Suppressor macrophage treated with lipopolysaccharide for 4 hours (primary cell): ENCODE results near the gene WDR37.
A peak's percentile ranks its signal among the peaks of the same experiment; 100 is the strongest.

Source experiments
- DNase-seq: peaks from one replicate; pipeline ENCODE4 v3.0.0-alpha.2; 2020

Gene WDR37

DNA sequence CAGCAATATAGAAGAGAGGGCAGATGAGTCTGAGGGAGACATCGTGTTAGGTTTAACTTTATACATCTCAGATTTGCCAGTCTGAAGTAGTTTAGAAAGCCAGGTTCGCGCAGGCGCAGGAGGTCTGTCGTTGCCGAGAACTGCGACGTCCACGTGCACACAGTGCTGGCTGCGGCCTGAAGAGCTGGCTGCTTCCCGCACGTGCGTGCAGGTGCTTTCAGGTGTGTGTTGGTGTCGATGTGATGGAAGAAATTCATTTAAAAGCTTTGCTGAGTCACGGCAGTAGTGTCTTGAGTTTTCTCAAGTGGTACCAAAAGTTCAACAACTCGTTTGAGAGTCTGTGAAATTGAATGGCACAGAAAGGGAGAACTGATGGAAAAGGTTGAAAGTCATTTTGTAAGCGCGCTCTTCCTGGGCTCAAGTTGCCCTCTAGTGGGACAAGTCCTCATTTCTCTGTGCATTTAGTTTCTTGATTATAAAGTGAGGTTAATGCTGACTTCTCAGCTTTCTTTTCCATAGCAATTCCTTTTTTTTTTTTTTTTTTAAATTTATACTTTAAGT lies 18.6 kb downstream of the WDR37 start:
- no peak for DNase-seq

DNA sequence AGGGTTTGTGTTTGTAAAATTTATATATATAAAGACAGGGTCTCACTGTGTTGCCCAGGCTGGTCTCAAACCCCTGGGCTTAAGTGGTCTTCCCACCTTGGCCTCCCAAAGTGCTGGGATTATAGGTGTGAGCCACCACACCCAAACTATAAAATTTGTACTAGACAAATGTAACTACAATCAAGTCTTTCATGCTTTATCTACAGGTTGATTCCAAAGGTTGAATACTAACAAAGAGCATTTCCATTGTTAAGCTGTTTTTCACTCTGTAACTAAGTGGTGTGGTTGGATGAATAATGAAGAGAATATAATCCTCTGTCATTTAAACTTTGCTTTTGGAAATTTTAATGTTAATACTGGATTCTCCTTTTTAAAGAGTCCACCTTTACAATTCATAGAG lies 22.5 kb downstream of the WDR37 start:
- no peak for DNase-seq

GRCh38 chr10:1083581-1083980 lies 27.4 kb downstream of the WDR37 start:
- DNase-seq = no peak

GRCh38 chr10:1084011-1084950 lies 28.1 kb downstream of the WDR37 start:
- no peak for DNase-seq

GRCh38 chr10:1085258-1085657 lies 29.1 kb downstream of the WDR37 start:
- no peak for DNase-seq

DNA sequence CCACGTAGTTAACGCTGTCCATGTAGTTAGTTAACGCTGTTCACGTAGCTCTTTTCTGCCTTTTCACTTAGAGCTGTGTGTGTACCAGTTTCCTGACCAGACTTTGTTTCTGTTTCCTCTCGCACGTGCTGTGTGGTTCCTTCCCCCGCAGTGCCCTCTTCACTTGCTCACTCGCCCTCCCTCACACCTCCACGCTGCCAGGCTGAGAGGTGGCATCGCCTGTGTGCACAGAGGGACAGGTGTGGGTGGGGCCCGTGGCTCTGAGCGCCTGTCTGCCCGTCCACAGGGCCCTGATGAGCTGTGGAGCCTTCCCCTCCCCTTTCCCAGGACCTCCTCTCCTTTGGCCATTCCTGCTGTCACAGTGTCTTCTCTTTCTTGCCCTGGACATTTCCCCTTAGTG lies 30.6 kb downstream of the WDR37 start:
- DNase-seq = no peak

DNA sequence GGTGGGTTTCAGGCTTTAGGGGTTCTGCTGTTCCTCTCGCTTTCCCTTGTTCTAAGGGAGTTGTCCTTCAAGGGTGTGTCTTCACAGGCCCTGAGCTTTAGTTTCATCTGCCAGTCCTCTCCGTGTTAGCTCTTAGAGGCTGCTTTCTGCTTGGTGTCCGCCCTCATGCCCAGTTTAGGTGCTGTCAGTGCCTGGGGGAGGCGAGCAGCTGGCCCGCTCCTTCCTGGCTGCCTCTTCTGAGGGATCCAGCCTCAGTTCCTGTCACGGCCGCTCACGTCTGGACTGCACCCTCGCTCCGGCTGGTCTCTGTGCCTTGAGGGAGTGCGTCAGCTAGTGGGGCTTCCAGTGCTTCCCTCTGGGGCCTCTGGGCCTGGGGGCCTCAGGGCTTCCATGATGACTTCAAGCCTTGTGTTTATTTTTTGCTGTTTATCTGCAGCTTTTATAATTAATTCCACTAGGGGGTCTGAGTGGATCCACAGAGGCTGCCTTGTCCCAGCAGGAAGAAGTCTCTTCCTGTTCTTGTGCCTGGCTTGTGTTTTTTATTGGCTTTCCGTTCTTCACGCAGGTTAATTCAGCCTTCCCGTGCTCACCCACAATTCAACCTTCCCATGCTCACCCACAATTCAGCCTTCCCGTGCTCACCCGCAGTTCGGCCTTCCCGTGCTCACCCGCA lies 33.0 kb downstream of the WDR37 start:
- DNase-seq = no peak

GRCh38 chr10:1090696-1091095 lies 34.5 kb downstream of the WDR37 start:
- DNase-seq = no peak

GRCh38 chr10:1093696-1094095 lies 37.5 kb downstream of the WDR37 start:
- no peak for DNase-seq

GRCh38 chr10:1094112-1095057 lies 38.2 kb downstream of the WDR37 start:
- DNase-seq = no peak

DNA sequence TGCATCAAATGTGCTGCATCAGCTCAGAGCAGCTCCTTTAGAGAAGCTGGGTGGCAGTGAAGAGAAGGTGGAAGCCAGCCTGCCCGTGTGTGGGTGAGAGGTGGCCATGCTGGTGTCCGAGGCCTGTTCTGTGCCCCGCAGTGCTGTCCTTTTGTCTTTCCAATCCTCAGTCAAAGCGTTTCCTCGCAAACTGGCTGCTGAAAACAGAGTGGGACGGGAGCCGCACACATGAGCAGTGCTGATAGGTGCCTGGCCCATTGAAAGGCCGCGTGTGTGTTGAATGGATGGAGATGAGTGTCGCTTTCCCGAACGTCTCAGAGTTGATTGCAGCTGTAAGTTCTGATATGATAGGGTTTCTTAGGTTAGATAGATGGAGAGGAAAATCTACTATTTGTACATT lies 39.3 kb downstream of the WDR37 start:
- DNase-seq = no peak

DNA sequence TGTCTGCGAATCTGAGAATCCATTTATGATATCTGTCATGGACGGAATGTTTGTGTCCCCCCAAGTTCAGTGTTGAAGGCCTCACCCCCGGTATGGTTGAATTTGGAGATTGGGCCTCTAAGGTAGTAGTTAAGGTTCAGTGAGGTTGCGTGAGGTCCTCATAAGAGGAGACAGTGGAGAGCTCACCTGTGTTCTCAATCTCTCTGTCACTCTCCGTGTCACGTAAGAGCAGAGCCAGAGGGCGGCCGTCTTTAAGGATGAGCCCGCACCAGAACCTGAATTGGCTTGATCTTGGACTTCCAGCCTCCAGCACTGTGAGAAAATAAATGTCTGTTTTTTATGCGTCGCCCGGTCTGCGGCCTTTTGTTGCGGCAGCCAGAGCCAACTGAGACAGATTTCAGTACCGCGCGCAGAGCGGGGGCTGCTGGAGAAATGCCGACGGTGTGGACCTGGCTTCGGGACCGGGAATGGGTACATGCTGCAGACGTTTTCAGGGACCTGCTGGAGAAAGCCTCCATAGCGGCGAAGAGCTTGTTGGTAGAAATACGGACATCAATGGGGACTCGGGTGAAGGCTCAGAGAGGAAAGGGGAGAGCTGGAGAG lies 40.2 kb downstream of the WDR37 start:
- DNase-seq = no peak

- no peak for DNase-seq
Measured at GRCh38 chr10:1097436-1097835, 41.3 kb downstream of the WDR37 start.

DNA sequence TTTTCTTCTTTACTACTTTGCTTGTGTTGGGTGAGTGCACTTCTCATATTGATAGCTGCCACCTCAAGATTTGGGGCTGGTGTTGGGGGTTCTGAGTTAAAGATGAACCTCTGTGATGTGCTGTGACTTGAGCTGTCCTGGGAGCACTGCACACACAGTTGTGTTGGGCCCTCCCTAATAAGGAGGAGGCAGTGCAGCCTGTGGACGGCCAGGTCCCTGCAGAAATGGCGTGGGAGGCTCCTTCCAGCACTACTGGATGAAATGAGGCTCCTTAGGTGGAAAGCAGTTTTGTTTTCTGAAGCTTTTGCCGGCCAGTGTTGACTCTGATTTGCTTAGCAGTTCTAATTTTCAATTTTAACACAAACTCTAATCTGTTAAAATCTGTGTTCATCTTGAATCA lies 44.0 kb downstream of the WDR37 start:
- DNase-seq = no peak

- no peak for DNase-seq
Measured at GRCh38 chr10:1100691-1101368, 44.6 kb downstream of the WDR37 start.

DNA sequence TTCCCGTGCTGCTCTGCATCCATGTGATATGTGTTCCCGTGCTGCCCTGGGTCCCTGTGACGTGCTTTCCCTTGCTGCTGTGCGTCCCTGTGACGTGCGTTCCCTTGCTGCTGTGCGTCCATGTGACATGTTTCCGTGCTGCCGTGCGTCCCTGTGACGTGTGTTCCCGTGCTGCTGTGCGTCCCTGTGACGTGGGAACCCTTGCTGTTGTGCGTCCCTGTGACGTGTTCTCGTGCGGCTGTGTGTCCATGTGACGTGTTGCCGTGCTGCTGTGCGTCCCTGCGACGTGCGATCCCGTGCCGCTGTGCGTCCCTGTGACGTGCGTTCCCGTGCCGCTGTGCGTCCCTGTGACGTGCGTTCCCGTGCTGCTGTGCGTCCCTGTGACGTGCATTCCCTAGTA lies 45.8 kb downstream of the WDR37 start:
- DNase-seq = no peak

DNA sequence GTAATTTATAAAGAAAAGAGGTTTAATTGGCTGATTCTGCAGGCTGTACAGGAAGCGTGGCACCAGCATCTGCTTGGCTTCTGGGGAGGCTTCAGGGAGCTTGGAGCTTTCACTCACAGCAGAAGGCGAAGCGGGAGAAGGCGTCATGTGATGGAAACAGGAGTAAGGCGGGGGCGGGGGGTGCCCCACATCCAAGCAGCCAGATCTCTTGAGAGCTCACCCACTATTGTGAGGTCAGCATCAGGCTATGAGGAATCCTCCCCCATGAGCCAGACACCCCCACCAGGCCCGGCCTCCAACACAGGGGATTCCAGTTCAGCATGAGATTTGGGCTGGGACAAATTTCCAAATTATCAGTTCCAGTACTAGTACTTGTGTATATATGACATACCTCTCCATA lies 46.2 kb downstream of the WDR37 start:
- peak; percentile 23 for DNase-seq

DNA sequence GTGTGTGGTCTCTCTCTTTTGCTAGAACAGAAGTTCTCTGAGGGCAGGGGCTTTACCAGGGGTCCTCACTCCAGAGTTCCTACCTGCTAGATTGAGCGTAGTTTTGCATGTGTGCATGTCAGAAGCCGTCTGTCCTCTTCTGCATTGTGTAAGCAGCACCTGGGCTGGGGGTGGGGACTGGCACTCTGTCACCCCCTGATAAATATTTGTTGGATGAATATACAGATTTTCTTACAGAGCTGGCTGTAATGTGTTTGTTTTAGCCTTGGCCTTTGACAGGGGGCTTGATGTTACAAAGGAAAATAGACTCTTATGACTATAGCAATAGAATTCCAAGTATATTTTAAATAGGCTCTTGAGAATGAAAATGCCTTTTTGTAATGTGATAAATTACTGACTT lies 46.6 kb downstream of the WDR37 start:
- DNase-seq = no peak

- DNase-seq = no peak
Measured at GRCh38 chr10:1103551-1103950, 47.4 kb downstream of the WDR37 start.

DNA sequence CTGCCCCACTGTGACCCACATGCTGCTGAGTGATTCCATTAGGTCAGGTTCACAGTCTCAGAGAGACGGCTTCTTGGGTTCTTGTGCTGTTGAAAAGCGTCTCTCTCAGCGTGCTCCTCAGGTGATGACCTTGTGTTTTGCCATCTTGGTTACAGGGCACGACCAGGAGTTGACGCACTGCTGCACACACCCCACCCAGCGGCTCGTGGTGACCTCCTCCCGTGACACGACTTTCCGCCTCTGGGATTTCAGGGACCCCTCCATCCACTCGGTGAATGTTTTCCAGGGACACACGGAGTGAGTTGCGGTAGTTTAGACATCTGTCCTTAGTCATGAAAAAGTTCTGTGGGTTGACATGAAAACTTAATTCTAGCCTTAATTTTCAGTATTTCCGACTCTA lies 48.8 kb downstream of the WDR37 start:
- DNase-seq = no peak

GRCh38 chr10:1107004-1107403 lies 50.8 kb downstream of the WDR37 start:
- DNase-seq = no peak

DNA sequence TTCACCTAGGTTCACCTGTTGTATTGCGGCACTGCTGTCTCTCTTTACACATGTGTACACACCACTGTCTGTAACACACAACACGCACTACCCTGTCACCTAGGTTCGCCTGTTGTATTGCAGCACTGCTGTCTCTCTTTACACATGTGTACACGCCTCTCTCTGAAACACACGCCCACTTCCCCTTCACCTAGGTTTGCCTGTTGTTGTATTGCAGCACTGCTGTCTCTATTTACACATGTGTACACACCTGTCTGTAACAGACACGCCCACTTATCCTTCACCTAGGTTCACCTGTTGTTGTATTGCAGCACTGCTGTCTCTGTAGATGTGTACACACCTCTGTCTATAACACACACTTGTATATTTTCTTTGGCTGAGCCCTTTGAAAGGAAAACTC lies 51.5 kb downstream of the WDR37 start:
- DNase-seq = no peak
